Upper lobe of right lung (tissue), 1 donor: Measurements from ENCODE around the gene SLC1A5. TPM values are rescaled to one million over a fixed set of nuclear protein-coding genes. Genes with fewer than 3 reads are reported as not detected.

Experiments
- ATAC-seq: fragments of 200-7000 bp; cut with Tn5 transposase; one replicate; pipeline ENCODE4 v1.9.1; 2020; ENCODE audit warnings: mild to moderate bottlenecking, moderate library complexity
- DNase-seq: peaks from one replicate; pipeline ENCODE4 v3.0.0-alpha.2; 2020
- H3K27ac ChIP-seq: fragments of 200-600 bp; one replicate; pipeline ENCODE4 v1.8.0; 2022
- H3K27me3 ChIP-seq: fragments of 200-600 bp; one replicate; pipeline ENCODE4 v1.8.0; 2022; ENCODE audit warnings: mild to moderate bottlenecking
- H3K36me3 ChIP-seq: fragments of 200-600 bp; one replicate; pipeline ENCODE4 v1.8.0; 2022
- H3K4me1 ChIP-seq: fragments of 200-600 bp; one replicate; pipeline ENCODE4 v1.8.0; 2022
- H3K4me3 ChIP-seq: fragments of 200-600 bp; one replicate; pipeline ENCODE4 v1.8.0; 2022; ENCODE audit warnings: mild to moderate bottlenecking
- H3K9me3 ChIP-seq: fragments of 200-600 bp; one replicate; pipeline ENCODE4 v1.8.0; 2022
- intact Hi-C: fragments of 100-400 bp; cut with DNase I; formaldehyde crosslinking; loops from one replicate; pipeline ENCODE4 v1.11.0; 2022
- total RNA-seq: library from RNA; stranded (reverse); fragmentation: NEBNext Ultra II Directional; extraction: Animal tissue kit (Norgen Biotek cat#: 25700); gene quantifications from one replicate; pipeline ENCODE4 v1.2.1, GENCODE V29; 2021
- TF ChIP-seq, protein P1 (sequence below): fragments of 200-600 bp; IDR thresholded peaks from one replicate; pipeline ENCODE4 v1.8.0; 2022; ENCODE audit warnings: antibody characterized with exemption
- donor health status: DM: no; HTN: yes; CAD: no; lungs with severe emphysema.

Gene SLC1A5
- total RNA-seq, 1 donor from 2014 or later, result 133 TPM

DNA sequence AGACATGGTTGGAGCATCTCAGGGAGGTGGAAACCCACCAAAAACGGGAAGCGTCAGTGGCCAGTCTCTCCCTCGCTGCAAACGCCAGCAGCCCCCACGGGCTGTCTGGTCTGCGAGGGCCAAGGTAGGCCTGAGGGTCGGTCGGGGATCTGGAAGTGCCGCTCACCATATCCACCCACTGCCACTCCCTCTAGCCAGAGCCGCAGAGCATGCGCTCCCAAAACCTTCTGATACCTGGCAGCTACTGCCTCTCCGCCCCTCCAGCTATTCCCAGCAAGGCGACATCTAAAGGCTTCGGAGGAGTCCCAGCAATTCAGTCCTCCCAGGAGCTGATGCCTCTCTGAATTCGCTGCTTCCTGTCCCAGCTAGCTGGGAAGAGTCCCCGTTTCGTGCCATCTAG, 46.9 kb downstream of the SLC1A5 start:
- intact Hi-C loops, result no loop called here
- Histone ChIP-seq H3K27me3 (no peaks in the 10 kb centered on the region), H3K9me3 (no peaks in the 10 kb centered on the region), H3K4me1 (peaks cover 48% of the 10 kb centered on the region), H3K36me3 (peaks cover 22% of the 10 kb centered on the region), H3K27ac (no peak overlapping the region), H3K4me3 (no peak overlapping the region)
- DNase-seq, result no peak
- TF ChIP-seq, protein P1, sequence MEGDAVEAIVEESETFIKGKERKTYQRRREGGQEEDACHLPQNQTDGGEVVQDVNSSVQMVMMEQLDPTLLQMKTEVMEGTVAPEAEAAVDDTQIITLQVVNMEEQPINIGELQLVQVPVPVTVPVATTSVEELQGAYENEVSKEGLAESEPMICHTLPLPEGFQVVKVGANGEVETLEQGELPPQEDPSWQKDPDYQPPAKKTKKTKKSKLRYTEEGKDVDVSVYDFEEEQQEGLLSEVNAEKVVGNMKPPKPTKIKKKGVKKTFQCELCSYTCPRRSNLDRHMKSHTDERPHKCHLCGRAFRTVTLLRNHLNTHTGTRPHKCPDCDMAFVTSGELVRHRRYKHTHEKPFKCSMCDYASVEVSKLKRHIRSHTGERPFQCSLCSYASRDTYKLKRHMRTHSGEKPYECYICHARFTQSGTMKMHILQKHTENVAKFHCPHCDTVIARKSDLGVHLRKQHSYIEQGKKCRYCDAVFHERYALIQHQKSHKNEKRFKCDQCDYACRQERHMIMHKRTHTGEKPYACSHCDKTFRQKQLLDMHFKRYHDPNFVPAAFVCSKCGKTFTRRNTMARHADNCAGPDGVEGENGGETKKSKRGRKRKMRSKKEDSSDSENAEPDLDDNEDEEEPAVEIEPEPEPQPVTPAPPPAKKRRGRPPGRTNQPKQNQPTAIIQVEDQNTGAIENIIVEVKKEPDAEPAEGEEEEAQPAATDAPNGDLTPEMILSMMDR, result no peak
- no peak for ATAC-seq

DNA sequence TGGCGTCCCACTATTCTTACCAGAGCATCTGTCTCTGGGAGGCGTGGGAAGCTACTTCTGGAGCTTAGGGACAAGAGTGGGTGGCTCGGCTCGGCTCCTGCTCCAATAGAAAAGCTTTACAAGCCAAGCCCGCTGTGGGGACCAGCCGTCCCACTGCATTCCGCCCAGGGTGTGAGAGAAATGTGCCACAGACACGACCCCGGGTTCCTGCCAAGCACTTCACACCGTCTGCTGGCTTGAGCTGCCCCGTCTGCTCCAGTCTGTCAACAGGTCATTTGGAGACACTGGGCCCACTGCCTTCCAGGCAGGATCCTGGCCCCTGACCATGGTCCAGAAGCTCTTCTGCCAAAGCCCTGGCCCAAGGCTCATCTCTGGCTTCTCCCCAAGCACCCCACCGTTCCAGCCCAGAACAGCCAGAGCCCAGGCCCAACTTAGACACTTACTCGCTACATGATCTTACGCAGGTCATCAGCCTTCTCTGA, 49.1 kb downstream of the SLC1A5 start:
- peaks cover 42% of the 10 kb centered on the region for H3K36me3 ChIP-seq
- TF ChIP-seq, protein P1, result no peak
- H3K27ac ChIP-seq, result peak overlapping the region; percentile 55
- no peaks in the 10 kb centered on the region for H3K27me3 ChIP-seq
- peak; percentile 60 for ATAC-seq
- peak; percentile 70 for DNase-seq
- intact Hi-C loops, result no loop called here
- no peaks in the 10 kb centered on the region for H3K9me3 ChIP-seq
- no peak overlapping the region for H3K4me3 ChIP-seq
- peaks cover 47% of the 10 kb centered on the region for H3K4me1 ChIP-seq

DNA sequence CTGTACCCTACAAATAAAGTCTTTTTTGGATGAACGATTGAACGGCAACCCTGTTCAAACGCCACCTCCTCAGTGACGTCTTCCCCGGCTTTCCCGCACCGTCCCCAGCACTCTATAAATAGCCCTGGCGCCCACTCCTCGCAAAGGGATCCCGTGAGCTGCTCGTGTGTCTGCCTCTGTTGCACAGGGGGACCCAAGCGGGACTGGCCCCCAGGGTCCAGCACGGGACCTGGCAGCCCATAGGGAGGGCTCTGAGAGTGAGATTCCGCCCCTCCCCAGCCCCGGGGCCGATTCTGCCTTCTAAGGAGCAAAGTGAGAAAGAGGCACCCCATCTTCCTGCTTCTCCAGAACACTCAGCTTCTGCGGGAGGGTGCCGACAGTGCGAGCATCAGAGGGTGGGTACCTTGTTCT, 50.6 kb downstream of the SLC1A5 start:
- Histone ChIP-seq H3K4me1 (peaks cover 37% of the 10 kb centered on the region), H3K4me3 (no peak overlapping the region), H3K36me3 (peaks cover 58% of the 10 kb centered on the region), H3K9me3 (no peaks in the 10 kb centered on the region), H3K27ac (peak overlapping the region; percentile 55), H3K27me3 (no peaks in the 10 kb centered on the region)
- no peak for ATAC-seq
- intact Hi-C loops, result no loop called here
- TF ChIP-seq, protein P1, result no peak
- DNase-seq, result peak; percentile 57

DNA sequence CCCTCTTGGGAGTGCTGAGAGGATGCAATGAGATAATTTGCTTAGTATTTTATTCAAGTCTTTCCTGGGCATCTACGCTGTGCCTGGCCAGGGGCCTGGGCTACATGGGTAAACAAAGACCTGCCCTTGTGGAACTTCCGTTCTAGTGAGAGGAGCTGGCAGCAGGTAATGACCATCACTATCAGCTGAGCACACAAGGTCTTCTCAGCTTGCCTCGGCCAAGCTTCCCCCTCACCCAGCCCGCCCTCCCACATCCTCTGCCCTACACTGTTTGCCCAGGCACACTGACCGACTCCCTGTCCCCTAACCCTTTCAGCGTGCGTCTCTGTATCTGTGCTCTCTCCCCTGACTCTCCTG, 51.1 kb downstream of the SLC1A5 start:
- Histone ChIP-seq H3K4me1 (peaks cover 41% of the 10 kb centered on the region), H3K27ac (peak overlapping the region; percentile 55), H3K9me3 (no peaks in the 10 kb centered on the region), H3K4me3 (no peak overlapping the region), H3K27me3 (no peaks in the 10 kb centered on the region), H3K36me3 (peaks cover 63% of the 10 kb centered on the region)
- ATAC-seq (no peak), DNase-seq (no peak)
- intact Hi-C loops, result no loop called here
- TF ChIP-seq, protein P1, result no peak

DNA sequence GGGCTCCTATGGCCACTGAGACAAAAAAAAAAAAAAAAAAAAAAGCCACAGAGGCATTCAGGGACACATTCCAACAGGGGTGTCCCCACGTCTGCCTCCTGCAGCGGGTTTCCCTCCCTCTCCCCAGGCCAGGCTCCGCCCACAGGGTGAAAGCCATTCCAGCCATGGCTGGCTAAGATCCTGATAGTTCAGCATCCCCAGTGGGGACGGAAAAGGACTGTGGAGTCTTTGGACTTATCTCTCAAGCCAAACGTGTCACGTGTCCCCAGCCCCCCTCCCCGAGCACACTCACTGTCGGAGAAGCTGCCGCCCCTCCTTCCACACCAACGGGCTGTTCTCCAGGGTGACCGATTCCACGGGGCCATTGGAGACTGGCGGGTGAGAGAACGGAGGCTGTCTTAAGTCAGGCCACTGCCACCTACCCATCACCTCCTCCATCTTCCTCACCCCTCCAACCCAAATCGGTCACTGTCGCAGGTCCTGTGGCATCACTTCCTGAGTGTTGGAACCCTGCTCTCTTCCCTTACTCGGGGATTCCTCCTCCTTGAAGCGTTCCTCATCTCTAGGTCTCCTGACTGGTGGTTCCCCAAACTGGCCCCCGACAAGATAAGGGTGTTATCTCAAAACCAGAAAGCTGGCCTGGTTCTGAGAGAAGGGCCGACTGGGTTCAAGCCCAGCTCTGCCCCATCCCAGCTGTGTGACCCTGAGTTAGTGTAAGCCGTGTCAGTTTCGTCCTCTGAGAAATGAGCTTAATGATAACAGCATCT, 51.7 kb downstream of the SLC1A5 start:
- peaks cover 43% of the 10 kb centered on the region for H3K4me1 ChIP-seq
- no peak overlapping the region for H3K27ac ChIP-seq
- DNase-seq, result peak; percentile 63
- H3K36me3 ChIP-seq, result peaks cover 66% of the 10 kb centered on the region
- H3K27me3 ChIP-seq, result no peaks in the 10 kb centered on the region
- no peak for ATAC-seq
- H3K4me3 ChIP-seq, result no peak overlapping the region
- intact Hi-C loops, result no loop called here
- no peaks in the 10 kb centered on the region for H3K9me3 ChIP-seq
- TF ChIP-seq, protein P1, result no peak
